Measurements from ENCODE around the gene RASAL2.

RASAL2 gene

GRCh38 chr1:178093951-178094738 lies at the start of gene RASAL2:
Gene RASAL2, plus strand, starts transcription at chr1:178094104. Its CDS starts 389 bp downstream, at chr1:178094493.
- no peak for DNase-seq

- DNase-seq, result no peak
Measured at GRCh38 chr1:178046591-178047270, 47.2 kb upstream of the RASAL2 start.

GRCh38 chr1:178047403-178048093 lies 46.4 kb upstream of the RASAL2 start:
- DNase-seq, result no peak

GRCh38 chr1:178048426-178048825 lies 45.5 kb upstream of the RASAL2 start:
- DNase-seq, result no peak

GRCh38 chr1:178048883-178049282 lies 45.0 kb upstream of the RASAL2 start:
- no peak for DNase-seq

GRCh38 chr1:178050084-178050483 lies 43.8 kb upstream of the RASAL2 start:
- no peak for DNase-seq

- no peak for DNase-seq
Measured at GRCh38 chr1:178051071-178051470, 42.8 kb upstream of the RASAL2 start.

GRCh38 chr1:178052650-178053461 lies 41.0 kb upstream of the RASAL2 start:
- DNase-seq, result no peak

- DNase-seq, result no peak
Measured at GRCh38 chr1:178055093-178055492, 38.8 kb upstream of the RASAL2 start.

GRCh38 chr1:178055779-178056471 lies 38.0 kb upstream of the RASAL2 start:
- no peak for DNase-seq

- DNase-seq, result no peak
Measured at GRCh38 chr1:178057141-178057765, 36.7 kb upstream of the RASAL2 start.

GRCh38 chr1:178057912-178058534 lies 35.9 kb upstream of the RASAL2 start:
- DNase-seq, result no peak

GRCh38 chr1:178060789-178061556 lies 32.9 kb upstream of the RASAL2 start:
- DNase-seq, result no peak

- no peak for DNase-seq
Measured at GRCh38 chr1:178061620-178062019, 32.3 kb upstream of the RASAL2 start.

- no peak for DNase-seq
Measured at GRCh38 chr1:178064191-178064821, 29.6 kb upstream of the RASAL2 start.

GRCh38 chr1:178065250-178065649 lies 28.7 kb upstream of the RASAL2 start:
- DNase-seq, result no peak

- no peak for DNase-seq
Measured at GRCh38 chr1:178066296-178066907, 27.5 kb upstream of the RASAL2 start.

- no peak for DNase-seq
Measured at GRCh38 chr1:178066908-178067614, 26.8 kb upstream of the RASAL2 start.

- no peak for DNase-seq
Measured at GRCh38 chr1:178071811-178072210, 22.1 kb upstream of the RASAL2 start.

Data from activated CD4-positive, alpha-beta T cell treated with anti-CD3 and anti-CD28 coated beads, Interleukin-2, amount 50 U/mL, for 16 hours (primary cell).